KMS-11 (cell line): ENCODE measurements around the gene LHX3.

Experiments
- H2AFZ ChIP-seq: fragments of 200-600 bp; sonication (generic); 2 replicates; pipeline ENCODE4 v1.6.1; 2016; ENCODE audit warnings: antibody characterized with exemption, mixed run types, low read depth
- H3K27ac ChIP-seq: fragments of 200-600 bp; sonication (generic); 2 replicates; pipeline ENCODE4 v1.6.1; 2016; ENCODE audit warnings: mild to moderate bottlenecking, mixed run types
- H3K27me3 ChIP-seq: fragments of 200-600 bp; sonication (generic); 2 replicates; pipeline ENCODE4 v1.6.1; 2017; ENCODE audit warnings: mild to moderate bottlenecking, low read depth, mixed run types, moderate library complexity; ENCODE audit not compliant: insufficient read depth
- H3K36me3 ChIP-seq: fragments of 200-600 bp; sonication (generic); 2 replicates; pipeline ENCODE4 v1.6.1; 2017; ENCODE audit warnings: mild to moderate bottlenecking, mixed run types; ENCODE audit not compliant: insufficient read depth
- H3K4me1 ChIP-seq: fragments of 200-600 bp; sonication (generic); 2 replicates; pipeline ENCODE4 v1.6.1; 2016; ENCODE audit warnings: mild to moderate bottlenecking, low read depth, mixed run types; ENCODE audit not compliant: poor library complexity, severe bottlenecking
- H3K4me2 ChIP-seq: fragments of 200-600 bp; sonication (generic); 2 replicates; pipeline ENCODE4 v1.7.0; 2016; ENCODE audit warnings: mild to moderate bottlenecking, mixed run types
- H3K4me3 ChIP-seq: fragments of 200-600 bp; sonication (generic); IDR thresholded peaks from 2 replicates; pipeline ENCODE4 v1.6.1; 2017; ENCODE audit warnings: low read depth, low read length, mixed read lengths; ENCODE audit not compliant: insufficient read depth
- H3K79me2 ChIP-seq: fragments of 200-600 bp; sonication (generic); 2 replicates; pipeline ENCODE4 v1.6.1; 2016; ENCODE audit warnings: low read depth, mixed run types; ENCODE audit not compliant: insufficient read depth
- H3K9ac ChIP-seq: fragments of 200-600 bp; sonication (generic); 2 replicates; pipeline ENCODE4 v1.6.1; 2016; ENCODE audit warnings: mild to moderate bottlenecking, mixed run types
- H4K20me1 ChIP-seq: fragments of 200-600 bp; sonication (generic); 2 replicates; pipeline ENCODE4 v1.6.1; 2016; ENCODE audit warnings: mild to moderate bottlenecking, mixed run types; ENCODE audit not compliant: insufficient read depth
- TF ChIP-seq, protein P1 (sequence below): fragments of 200-600 bp; sonication (generic); conservative IDR thresholded peaks from 2 replicates; pipeline ENCODE4 v1.6.1; 2017; ENCODE audit warnings: low read depth, mild to moderate bottlenecking, antibody characterized with exemption, low read length, moderate library complexity, mixed read lengths

The LHX3 gene

DNA sequence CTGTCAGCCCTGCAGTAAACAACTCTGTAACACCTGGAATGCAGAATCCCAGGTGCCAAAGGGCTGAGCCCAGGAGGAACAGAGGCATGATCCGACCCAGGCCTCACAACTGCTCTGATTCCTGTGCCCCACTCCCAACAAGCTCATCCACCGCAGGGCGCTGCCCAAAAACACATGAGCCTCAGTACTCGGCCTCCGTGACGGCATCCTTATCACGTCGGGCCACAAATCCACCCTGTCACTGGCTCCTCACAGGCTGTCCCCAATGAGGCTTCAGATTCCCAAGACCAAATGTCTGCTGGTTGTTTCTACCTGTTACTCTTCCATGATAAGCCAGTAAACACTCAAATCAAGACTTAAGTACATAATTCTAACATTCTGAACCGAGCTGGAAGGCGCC lies 25.4 kb upstream of the LHX3 start:
- no peaks in the 10 kb centered on the region for H3K27me3 ChIP-seq
- H3K79me2 ChIP-seq = no peaks in the 10 kb centered on the region
- no peaks in the 10 kb centered on the region for H3K4me1 ChIP-seq
- H4K20me1 ChIP-seq = no peaks in the 10 kb centered on the region
- no peak overlapping the region for H3K4me2 ChIP-seq
- no peak overlapping the region for H3K27ac ChIP-seq
- no peak overlapping the region for H3K9ac ChIP-seq
- H3K4me3 ChIP-seq = no peak overlapping the region
- TF ChIP-seq, protein P1, sequence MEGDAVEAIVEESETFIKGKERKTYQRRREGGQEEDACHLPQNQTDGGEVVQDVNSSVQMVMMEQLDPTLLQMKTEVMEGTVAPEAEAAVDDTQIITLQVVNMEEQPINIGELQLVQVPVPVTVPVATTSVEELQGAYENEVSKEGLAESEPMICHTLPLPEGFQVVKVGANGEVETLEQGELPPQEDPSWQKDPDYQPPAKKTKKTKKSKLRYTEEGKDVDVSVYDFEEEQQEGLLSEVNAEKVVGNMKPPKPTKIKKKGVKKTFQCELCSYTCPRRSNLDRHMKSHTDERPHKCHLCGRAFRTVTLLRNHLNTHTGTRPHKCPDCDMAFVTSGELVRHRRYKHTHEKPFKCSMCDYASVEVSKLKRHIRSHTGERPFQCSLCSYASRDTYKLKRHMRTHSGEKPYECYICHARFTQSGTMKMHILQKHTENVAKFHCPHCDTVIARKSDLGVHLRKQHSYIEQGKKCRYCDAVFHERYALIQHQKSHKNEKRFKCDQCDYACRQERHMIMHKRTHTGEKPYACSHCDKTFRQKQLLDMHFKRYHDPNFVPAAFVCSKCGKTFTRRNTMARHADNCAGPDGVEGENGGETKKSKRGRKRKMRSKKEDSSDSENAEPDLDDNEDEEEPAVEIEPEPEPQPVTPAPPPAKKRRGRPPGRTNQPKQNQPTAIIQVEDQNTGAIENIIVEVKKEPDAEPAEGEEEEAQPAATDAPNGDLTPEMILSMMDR = no peak
- no peaks in the 10 kb centered on the region for H3K36me3 ChIP-seq
- H2AFZ ChIP-seq = no peak overlapping the region

DNA sequence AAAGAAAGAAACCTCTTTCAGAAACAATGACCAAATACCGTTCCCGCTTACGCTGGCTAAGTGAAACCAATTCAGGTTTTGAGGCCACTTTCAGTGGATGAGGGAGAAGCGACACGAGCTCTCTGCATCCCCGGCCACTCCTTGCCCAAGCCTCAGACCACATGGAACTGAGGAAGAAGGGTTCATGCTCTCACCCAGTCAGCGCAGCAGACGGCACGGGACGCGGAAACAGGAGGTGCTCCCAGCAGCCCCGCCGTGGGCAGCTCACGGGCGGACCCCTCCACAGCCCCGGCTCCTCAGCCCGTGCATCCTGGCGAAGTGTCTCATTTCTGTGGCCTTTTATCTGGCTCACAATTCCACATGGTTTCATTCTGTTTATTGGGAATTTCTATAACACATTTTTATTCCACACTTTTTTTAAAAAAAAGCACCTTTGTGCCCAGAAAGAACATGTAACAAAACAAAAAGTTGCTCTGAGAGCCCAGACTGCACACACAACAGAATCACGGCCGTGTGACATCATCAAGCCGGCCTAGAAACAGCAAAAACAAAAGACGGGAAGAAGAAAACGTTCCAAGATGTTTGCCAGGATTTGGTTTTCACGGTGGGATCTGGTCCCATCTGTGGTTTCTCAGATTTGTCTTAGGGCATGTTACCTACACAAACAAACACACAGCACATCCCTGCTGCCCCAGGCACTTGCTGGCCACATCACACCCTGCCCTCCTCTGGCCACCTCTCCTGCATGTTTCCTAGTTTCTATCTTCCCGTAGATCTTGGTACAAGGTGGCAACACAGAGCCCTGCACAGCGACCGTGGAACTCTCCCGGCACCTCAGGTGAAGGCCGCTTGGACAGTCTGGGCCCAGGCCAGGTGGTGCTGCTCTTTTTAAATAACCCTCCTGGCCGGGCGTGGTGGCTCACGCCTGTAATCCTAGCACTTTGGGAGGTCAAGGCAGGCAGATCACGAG lies 24.5 kb upstream of the LHX3 start:
- H3K4me1 ChIP-seq = no peaks in the 10 kb centered on the region
- H3K9ac ChIP-seq = no peak overlapping the region
- no peaks in the 10 kb centered on the region for H4K20me1 ChIP-seq
- H3K27me3 ChIP-seq = no peaks in the 10 kb centered on the region
- no peak overlapping the region for H3K4me2 ChIP-seq
- no peaks in the 10 kb centered on the region for H3K79me2 ChIP-seq
- H3K36me3 ChIP-seq = no peaks in the 10 kb centered on the region
- H3K4me3 ChIP-seq = no peak overlapping the region
- TF ChIP-seq, protein P1 = no peak
- H2AFZ ChIP-seq = no peak overlapping the region
- no peak overlapping the region for H3K27ac ChIP-seq

DNA sequence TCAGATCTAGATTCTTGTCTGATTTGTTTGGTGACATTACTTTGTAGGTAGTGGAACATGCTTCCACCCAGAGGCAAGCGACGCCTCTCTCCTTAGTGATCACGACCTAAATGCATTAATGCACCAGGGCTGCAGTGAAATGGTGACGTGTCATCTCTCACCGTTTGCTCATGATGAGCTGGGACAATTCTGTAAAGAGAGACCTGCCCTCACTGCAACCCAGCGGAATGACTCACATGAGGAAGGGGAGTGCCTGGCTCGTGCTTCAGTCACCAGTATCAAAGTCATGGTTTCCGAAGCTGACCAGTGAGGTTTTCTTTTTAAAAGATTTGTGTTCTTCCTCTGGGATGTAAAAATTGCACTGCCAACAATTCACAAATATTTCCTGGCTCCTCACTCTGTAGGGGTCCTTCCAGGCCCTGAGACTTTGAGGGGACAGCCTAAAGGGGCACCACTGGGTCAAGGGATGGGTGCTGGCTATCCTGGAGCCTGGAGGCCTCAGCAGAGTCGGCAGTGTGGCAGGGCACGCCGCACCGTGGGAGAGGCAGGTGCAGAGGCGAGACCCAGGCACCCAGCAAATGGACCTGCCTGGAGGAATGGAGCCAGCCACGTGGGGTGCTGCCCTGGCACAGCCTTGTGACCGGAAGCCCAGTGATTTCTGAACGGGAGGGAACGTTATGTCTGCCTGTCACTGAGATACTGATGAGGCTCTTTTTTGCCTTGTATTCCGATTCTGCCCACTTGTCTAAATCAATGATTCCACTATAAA lies 23.4 kb upstream of the LHX3 start:
- Histone ChIP-seq H3K9ac (no peak overlapping the region), H3K27me3 (no peaks in the 10 kb centered on the region), H3K4me3 (no peak overlapping the region), H2AFZ (no peak overlapping the region), H3K4me2 (no peak overlapping the region), H3K4me1 (no peaks in the 10 kb centered on the region), H3K36me3 (no peaks in the 10 kb centered on the region), H4K20me1 (no peaks in the 10 kb centered on the region), H3K27ac (no peak overlapping the region), H3K79me2 (no peaks in the 10 kb centered on the region)
- TF ChIP-seq, protein P1 = no peak

DNA sequence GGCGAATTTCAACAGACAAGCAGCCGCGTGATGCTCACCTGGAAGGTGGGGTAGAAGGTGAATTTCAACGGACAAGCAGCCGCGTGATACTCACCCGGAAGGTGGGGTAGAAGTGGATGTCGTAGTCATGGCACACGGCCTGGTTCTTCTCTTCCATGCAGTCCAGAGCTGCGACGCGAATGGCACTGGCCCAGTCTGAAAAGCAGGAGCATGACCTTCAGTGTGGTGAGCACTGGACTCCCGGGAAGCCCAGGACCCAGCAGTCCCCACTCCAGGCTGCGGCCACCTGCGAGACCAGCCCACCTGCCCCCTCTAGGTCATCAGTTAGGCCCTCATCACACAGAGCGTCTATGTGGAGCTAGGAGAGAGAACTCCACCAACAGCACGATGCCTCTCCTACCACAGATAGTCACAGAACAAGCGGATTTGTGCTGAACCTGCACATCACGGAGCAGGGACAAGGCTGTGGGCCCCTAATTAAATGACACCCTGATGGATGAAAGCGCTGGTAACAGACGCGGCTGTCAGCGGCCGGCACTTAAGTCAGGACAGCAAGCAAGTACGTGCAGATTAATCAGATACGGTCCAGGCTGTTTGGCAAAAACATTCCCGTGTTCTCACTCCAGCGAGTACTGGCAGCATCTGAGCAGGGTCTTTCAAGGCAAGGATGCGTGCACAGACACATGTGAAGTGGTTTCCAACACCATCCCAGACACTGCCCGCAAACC lies 21.9 kb upstream of the LHX3 start:
- Histone ChIP-seq H4K20me1 (no peaks in the 10 kb centered on the region), H2AFZ (no peak overlapping the region), H3K4me2 (no peak overlapping the region), H3K4me3 (no peak overlapping the region), H3K9ac (no peak overlapping the region), H3K27me3 (no peaks in the 10 kb centered on the region), H3K36me3 (no peaks in the 10 kb centered on the region), H3K4me1 (no peaks in the 10 kb centered on the region), H3K79me2 (no peaks in the 10 kb centered on the region), H3K27ac (no peak overlapping the region)
- TF ChIP-seq, protein P1 = no peak
